Measurements from ENCODE around the gene TMTC4.

TMTC4 gene

GRCh38 chr13:100559886-100560285 is 114.7 kb downstream of the TMTC4 start:
- no peak overlapping the region for H3K4me3 ChIP-seq (ENCODE audit: low read depth, low read length)
- TF ChIP-seq CTCF (IDR thresholded peaks at IDR 0.05; ENCODE audit: low read depth, low read length) = no peak

Data from WI38 (cell line).